COLO668 (cell line): Measurements from ENCODE around the gene FBXW5.

Source experiments
- DNase-seq: peaks from one replicate; lab custom pipeline; 2025; ENCODE audit not compliant: unreplicated experiment; lab: John Stamatoyannopoulos, UW

The FBXW5 gene

DNA sequence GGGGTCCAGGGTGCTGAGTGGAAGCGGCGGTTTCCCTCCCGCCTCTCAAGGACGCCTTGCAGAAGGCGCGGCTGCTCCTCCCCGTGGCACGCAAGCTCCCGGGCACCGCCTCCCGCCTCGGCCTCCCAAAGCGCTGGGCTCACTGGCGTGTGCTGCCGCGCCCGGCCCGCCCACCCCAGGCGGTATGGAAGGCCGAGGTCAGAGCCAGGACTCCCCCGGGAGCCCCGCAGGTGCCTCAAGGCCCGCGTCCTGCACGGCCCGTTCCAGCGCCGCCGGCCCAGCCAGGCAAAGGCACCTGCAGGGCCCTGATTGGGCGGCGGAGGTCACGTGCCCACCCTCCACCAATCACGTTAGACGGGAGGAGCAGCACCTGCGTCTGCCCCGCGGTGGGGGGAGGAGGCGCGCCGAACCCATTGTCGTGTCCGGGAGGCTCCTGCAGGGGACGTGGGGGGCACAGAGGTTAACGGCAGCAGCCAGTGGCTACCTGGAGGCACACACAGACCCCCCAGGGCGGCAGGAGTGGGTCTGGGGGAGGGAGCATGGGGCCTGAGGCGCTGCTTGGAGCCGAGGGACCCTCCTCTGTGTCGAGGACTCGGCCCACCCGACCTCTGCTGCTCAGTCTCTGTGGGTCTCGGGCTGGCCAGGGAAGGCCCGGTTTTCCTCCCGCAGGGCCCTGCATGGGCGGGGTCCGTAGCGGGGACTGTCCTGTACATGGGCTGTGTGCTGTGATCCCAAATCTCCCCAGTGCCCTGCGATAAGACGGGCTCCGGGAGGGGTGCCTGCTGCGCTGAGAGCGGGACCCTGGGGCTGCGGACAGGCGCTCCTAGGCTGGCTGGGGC lies 5.5 kb upstream of the FBXW5 start:
- peak; percentile 98 for DNase-seq

DNA sequence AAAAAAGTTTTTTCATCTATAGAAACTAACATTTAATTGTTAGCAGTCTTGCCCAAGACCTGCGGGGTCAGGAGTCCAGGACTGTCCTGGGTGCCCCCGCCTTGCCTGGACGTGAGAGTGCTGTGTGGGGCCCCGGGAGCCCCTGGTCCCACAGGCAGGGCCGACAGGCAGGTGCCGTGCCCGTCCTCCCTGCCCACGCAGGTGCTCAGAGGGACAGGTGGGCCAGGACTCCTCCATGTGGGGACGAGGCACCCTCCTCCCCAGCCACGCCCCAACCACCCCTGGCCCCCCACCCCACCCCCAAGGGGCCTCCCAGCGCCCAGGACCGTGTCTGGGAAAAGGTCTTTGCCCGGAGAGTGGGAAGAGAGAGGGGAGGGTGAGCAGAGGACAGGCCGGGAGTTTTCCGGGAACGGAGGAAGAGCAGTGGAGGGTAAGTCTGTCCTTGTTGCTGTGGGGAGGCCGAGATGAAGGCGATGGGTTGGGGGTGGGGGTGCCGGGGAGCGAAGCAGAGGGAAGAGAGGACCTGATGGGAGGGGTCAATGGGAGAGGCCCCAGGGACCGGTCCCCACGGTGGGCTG lies 4.8 kb upstream of the FBXW5 start:
- peak; percentile 71 for DNase-seq

DNA sequence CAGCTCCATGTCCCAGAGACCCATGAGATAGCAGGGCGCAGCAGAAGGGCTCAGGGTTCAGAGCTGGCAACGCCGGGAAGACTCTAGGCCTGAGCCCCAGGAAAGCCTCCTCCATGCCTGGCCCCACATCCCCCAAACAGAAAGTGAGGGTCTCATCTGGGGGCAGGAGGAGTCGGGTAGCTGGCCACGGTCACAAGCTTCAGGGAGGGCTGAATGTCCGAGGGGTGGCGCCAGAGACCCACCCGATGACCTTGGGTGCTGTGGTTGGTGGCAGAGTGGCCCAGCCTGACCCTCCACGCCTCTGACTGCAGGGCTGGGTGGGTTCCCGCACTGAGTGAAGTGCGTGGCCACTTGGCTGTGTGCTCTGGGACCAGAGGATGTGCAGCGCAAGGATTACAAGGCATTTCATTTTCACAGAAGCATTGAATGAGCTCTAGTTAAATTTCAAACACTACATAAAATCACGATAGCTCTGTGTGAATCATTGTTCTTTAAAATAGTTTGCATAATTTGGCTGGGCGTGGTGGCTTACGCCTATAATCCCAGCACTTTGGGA lies 3.5 kb upstream of the FBXW5 start:
- DNase-seq, result peak; percentile 66

DNA sequence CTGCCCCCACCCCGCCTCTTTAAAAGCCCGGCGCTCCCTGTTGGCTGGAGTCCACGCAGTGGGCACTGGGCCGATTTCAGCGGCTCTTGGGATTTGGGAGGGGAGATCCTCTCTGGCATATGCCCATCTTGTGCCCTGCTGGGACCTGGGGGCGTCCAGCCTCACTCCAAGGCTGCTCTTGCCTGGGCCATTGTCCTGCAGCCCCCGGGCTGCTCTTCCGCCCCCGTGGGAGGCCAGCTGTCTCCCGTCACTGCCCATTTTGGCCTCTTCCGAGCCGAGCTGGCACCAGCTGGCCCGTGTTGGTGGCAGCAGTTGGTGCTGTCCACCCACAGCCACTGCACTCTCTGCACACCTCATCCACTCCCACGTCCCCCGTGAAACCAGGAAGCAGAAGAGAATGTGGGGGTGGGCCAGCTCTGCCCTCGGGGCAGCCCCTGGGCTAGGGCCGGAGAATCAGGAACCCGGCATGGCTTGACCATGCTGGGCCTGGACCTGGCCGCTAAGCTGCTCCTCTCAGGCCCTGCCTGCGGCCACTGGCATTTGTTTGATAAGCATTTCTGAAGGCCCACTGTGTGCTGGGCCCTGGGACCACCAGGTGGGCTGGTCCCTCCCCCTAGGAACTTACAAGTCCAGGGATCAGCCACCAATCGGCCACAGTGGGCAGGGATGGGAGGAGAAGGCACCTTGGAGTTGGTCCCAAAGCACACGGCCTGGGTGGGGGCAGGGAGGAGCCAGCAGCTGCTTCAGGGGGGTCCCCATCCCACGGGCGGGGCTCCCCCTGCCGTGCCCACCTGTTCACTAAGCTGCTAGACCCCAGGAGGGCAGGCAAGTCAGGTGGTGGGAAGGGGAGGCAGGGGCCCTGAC lies 2.7 kb upstream of the FBXW5 start:
- DNase-seq, result no peak

DNA sequence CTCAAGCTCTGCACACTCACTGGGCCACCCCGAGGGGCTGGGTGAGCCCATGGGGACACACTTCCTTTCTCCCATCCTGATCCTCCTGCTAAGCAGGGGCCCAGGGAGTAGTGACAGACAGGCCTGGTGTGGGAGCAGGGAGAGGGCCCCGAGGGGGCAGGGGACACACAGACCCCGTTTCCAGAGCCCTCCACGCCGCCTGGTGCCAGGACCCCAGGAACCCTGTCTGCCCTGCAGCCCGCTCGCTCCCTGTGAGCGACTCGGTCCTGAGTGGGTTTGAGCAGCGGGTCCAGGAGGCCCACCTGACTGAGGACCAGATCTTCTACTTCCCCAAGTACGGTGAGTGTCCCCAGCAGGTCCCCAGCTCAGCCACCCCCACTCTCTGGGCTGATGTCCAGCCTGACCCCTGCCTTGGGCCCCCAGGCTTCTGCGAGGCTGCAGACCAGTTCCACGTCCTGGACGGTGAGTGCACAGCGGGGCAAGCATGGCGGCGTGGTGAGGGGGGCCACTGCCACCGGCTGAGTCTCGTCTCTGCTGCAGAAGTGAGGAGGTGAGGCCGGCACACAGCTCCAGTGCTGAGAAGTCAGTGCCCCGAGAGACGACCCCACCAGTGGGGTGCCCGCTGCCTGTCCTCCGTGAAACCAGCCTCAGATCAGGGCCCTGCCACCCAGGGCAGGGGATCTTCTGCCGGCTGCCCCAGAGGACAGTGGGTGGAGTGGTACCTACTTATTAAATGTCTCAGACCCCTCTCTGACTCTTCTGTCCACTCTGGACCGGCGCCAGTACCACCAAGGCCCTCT lies 1.9 kb upstream of the FBXW5 start:
- DNase-seq, result no peak

DNA sequence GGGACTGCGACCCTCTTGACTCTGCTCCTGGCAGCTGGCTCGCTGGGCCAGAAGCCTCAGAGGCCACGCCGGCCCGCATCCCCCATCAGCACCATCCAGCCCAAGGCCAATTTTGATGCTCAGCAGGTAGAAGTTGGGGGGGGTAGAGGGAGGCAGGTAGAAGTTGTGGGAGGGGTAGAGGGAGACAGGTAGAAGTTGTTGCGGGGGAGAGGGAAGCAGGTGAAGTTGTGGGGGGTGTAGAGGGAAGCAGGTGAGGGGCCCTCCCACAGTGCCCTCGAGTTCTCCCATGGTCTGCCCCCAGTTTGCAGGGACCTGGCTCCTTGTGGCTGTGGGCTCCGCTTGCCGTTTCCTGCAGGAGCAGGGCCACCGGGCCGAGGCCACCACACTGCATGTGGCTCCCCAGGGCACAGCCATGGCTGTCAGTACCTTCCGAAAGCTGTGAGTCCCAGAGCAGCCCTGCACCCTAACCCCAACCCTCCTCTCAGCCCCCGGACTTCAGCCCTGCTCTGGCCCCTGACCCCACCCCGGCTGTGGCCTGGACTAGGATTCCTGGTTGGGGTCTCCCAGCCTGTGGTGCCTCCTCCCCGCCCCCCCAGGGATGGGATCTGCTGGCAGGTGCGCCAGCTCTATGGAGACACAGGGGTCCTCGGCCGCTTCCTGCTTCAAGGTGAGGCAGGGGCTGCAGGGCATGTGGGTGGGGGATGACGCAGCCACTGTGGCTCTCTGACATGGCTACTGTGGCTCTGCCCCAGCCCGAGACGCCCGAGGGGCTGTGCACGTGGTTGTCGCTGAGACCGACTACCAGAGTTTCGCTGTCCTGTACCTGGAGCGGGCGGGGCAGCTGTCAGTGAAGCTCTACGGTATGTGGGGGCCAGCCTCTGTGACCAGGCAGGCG lies 1.0 kb upstream of the FBXW5 start:
- DNase-seq, result no peak

DNA sequence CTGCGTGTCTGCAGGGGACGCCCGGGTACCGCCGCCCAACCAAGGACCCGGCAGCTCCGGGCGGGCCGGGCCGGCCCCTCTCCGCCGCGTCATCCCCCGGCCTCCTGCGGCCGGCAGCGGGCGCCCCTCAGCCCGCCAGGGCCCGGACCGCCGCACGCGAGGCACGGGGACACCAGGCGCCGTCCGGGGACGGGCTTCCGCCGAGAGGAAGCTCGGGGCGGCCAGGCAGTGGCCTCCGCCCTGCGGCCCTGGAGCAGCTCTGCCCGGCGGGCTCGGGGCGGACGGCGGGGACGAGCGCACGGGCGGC lies 373 bp downstream of the FBXW5 start:
- DNase-seq, result peak; percentile 88

DNA sequence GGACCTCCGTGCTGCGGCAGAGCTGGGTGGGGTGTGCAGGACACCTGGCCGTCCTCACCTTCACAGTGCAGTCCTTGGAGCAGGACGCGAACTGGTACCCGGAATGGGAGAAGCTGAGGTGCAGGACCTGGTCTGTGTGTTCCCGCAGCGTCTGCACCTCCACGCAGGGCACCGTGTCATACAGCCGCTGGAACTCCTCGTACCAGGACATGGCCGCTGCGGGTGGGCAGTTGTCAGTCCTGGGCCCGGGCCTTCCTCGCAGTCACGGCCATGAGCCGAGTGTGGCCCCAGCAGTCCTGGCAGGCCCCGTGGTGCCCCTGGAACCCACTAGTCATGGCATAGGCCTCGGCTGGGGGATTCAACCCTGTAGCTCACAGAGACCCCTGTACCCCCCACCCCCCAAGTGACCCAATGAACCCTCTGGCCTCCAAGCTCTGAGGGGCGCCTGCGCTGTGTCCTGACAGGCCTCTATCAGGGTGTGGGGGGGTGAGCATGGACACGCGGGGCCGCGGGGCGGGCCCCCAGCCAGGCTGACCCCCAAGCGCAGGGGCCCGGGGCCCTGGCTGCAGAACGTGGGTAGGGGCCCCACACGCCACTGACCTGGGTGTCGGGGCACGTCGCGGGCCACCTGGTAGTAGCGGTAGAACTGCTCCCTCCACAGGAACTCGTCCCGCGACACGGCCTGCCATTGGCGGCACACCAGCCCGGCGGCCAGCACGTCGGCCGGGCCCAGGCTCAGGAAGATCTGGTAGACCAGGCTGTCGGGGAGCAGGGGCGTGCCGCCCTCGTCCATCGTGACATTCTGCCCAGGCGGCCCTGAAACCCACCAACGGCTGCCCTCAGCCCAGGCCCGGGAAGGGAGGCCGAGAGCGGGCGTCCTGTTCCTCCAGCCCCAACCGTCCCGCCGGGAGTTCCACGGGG lies 987 bp downstream of the FBXW5 start:
- DNase-seq, result peak; percentile 66

DNA sequence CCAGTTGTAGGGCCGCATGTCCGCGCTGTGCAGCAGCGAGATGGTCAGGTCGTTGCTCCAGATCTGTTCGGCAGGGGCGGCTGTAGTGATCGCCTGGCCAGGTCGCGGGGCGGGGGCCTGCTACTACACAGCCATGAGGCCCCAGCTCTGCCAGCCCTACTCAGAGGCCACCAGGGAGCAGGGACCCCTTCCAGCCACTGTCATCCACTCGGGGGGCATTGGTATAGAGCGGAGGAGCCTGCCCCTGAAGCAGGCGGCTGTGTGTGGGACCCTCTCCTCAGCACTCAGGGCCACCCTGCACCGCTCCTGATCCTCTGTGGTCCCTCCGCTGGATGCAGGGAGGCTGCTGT lies 1.7 kb downstream of the FBXW5 start:
- DNase-seq, result no peak

DNA sequence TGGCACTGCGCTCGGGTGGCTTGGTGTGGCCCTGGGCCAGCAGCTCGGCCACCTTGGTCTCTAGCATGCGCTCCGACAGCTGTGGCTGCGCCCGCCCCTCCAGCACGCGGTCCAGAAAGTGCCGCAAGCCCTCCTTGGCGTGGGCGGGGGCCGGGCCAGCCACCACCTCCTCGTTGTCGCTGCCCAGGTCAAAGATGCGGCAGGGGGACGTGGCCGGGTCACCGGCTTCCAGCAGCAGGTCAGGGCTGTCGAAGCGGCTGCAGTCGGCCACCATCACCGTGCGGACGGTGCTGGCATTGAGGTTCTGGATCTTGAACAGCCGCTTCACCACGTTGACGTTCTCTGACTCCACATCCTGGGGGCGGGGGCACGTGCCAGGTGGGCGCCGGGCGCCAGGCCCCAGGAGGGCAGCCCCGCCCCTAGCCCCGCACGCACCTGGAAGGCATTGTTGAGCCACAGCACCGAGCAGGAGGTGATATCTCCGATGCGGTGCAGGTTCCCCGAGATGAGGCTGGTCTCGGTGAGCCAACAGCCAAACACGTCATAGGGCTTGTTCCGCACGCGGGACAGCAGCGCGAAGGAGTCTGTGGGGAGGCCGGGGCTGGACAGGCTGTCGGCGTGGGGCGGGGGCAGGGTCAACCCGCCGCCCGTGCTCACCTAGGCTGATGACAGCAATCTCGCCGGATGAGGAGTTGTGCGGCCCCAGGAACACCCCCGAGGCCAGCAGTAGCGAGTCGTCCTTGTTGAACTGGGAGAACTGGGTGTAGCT lies 2.2 kb downstream of the FBXW5 start:
- no peak for DNase-seq

DNA sequence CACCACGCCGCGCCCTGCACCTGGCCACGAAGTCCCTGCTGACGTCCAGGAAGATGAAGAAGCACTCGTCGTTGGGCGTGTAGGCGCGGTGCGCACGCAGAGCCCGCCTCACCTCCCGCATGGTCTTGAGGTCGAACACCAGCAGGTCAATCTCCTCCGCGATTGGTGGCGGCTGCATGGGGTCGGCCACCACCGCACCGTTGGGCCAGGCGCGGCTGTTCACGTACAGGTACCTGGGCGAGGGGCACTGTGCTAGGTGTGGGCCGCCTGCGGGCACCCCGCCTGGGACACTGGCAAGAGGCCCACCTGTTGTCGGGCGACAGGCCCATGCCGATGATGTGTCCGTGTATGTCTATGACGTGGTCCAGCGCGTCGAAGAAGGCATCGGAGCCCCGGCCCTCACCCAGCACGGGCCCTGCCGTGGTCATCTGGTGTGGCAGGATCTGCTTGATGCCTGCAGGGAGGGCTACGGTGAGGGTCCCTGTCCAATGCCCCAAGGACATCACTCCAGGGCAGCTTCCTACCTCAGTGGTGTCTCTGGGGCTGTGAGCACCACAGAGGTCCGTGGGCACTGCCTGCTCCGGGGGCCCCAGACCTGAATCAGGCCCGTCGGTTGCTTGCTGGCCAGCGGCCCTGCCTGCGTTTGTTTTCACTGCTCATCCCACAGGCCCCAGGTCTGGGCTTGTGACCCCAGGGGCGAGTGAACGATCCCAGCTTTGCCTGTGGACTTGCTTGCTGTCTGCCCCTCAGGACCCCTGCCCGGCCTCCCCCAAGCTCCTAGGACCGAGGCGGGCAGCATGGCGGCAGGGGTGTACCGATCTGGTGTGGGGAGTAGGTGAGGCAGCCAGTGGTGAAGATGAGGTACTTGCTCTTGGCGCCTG lies 3.1 kb downstream of the FBXW5 start:
- DNase-seq, result no peak

DNA sequence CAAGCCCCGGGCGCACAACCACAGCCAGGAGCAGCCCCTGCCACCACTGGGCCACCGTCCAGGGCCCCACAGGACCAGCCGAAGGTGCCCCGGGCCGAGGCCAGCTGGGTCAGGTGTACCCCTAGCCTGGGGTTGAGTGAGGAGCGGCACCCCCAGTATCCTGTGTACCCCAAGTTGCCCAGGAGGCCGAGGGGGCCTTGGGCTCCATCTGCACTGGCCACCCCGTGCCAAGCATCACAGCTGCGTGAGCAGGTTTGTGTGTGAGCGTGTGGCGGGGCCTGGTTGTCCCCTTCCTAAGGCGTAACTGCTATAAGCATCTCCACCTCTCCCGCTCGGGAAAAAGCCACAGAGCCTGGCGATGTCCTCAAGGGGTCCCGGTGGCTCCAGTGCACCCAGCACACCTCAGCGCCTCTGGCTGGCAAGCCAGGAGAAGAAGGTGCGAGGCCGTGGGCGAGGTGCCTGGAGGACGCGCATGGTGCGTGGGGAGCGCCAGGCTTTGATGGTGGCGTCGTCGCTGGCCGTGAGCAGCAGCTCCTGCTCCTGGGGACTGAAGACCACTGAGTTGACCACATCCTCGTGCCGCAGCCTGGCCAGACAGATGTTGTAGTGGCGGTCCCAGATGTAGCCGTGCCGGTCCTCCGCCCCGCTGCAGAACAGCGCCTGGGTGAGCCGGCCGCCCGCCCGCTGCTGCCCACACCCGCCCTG lies 3.9 kb downstream of the FBXW5 start:
- no peak for DNase-seq

DNA sequence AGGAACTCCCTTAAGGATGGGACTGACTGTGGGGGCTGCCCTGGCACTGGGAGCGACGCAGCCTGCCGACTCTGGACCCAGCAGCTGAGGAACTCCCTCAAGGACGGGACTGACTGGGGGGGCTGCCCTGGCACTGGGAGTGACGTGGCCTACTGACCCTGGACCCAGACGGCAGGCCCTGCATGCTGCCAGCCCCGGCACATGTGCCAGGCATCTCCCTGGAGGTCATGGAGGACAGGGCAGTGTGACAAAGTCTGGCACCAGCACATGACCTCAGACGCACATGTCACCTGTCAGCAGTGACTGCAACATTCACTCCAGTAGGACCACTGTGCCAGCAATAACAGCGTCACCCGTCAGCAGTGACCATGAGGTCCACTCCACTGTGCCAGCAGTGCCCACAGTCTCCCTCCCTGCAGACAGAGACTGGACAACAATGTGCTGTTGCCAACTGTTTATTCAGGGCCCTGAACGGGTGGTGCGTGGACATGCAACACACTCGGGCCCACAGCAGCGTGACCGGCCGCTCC lies 4.5 kb downstream of the FBXW5 start:
- DNase-seq, result no peak

DNA sequence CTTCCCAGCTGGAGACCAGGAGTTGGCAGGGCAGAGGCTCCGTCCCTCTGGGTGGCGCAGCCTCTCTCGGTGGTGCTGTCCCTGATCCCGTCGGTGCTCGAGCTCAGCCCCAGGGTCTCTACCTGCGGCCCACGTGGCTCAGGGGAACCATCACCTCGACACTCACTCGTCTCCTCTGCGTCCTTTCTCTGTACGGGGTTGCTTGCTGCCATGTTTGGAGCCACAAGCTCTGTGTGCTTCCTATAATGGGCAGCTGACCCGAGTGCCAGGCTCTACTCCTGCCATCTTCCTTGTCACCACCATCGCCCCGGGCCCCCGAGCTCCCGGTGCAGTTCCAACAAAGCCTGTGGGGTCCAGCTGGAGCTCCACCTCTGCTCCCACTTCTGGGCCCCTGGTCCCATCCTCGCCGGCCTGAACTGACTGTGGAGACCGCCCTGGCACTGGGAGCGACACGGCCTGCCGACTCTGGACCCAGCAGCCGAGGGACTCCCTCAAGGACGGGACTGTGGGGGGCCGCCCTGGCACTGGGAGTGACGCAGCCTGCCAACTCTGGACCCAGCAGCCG lies 5.0 kb downstream of the FBXW5 start:
- no peak for DNase-seq

DNA sequence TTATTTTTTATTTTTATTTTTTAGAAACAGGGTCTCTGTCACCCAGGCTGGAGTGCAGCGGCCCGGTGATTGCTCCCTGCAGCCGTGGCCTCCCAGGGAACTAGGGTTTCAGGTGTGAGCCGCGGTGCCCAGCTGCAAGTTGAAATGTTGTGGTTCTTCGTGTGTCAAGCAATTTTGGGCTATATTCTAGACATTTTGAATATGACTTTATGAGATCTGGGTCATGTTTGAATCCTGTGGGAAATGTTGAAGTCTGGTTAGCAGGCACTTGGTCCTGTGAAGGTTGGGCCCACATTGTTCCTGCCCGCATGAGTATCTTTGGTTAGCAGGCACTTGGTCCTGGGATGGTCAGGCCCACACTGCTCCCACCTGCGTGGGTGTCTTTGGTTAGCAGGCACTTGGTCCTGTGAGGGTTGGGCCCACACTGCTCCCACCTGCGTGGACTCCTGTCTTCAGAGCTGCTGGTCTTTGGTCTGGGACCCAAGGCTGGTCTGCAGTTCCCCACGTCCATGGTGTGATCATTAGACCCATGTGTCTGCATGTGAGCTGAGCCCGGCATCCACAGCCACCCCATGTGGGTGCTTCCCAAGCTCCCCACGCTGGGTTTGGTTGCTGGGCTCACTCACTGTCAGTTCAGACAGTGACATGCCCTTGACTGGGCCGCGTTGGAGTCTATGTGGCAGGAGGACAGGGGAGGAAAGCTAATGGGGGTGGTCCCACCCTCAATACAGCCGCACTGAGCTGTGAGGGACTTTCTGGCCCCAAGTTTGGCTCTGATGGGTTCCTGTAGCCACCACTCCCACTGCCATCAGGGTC lies 7.1 kb downstream of the FBXW5 start:
- DNase-seq, result no peak
